Activated T-helper 2 cell treated with anti-CD3 and anti-CD28 coated beads, Interferon-gamma antibody, Interleukin-2, Interleukin-4, amounts not matched to agents 10 μg/mL and 5 μg/mL and 100 μg/mL, durations not matched to agents 14 hours and 24 hours and 36 hours (primary cell): ENCODE measurements around the gene CYFIP2. TPM values are rescaled to one million over a fixed set of nuclear protein-coding genes. Genes with fewer than 3 reads are reported as not detected.
A peak's percentile ranks its signal among the peaks of the same experiment; 100 is the strongest.

Experiments used
- DNase-seq: peaks from one replicate; pipeline ENCODE4 v3.0.0; 2021; ENCODE audit warnings: low spot score
- H3K27ac Mint-ChIP-seq: one replicate; pipeline ENCODE4 v1.8.0; 2021; ENCODE audit warnings: mixed read lengths
- H3K27me3 Mint-ChIP-seq: one replicate; pipeline ENCODE4 v1.8.0; 2021; ENCODE audit warnings: low read depth, mixed read lengths
- H3K36me3 Mint-ChIP-seq: one replicate; pipeline ENCODE4 v1.8.0; 2021; ENCODE audit warnings: low read depth, mixed read lengths
- H3K4me1 Mint-ChIP-seq: one replicate; pipeline ENCODE4 v1.8.0; 2021; ENCODE audit warnings: low read depth, mixed read lengths
- H3K4me3 Mint-ChIP-seq: one replicate; pipeline ENCODE4 v1.8.0; 2021; ENCODE audit warnings: low read depth, mild to moderate bottlenecking, moderate library complexity, mixed read lengths
- H3K9me3 Mint-ChIP-seq: one replicate; pipeline ENCODE4 v1.8.0; 2021; ENCODE audit warnings: mixed read lengths
- intact Hi-C: fragments of 100-400 bp; cut with micrococcal nuclease; formaldehyde crosslinking; loops from one replicate; pipeline ENCODE4 v1.15.1; 2023
- total RNA-seq: library from RNA; stranded (reverse); gene quantifications from 2 replicates; pipeline ENCODE4 v1.2.3, GENCODE V29; 2022

The CYFIP2 gene
- total RNA-seq, 1 donor from 2014 or later, result 171 TPM

- Mint-ChIP-seq H3K27me3 (no peaks in the 10 kb centered on the region), H3K27ac (peak overlapping the region; percentile 48), H3K9me3 (peaks cover 15% of the 10 kb centered on the region), H3K4me1 (peaks cover 74% of the 10 kb centered on the region), H3K4me3 (no peak overlapping the region), H3K36me3 (peaks cover 68% of the 10 kb centered on the region)
- intact Hi-C loops, result no loop called here
- no peak for DNase-seq
Measured at GRCh38 chr5:157283434-157283833, 17.5 kb downstream of the CYFIP2 start.

GRCh38 chr5:157284458-157285212 lies 18.7 kb downstream of the CYFIP2 start:
- H3K9me3 Mint-ChIP-seq, result peaks cover 15% of the 10 kb centered on the region
- H3K4me1 Mint-ChIP-seq, result peaks cover 78% of the 10 kb centered on the region
- DNase-seq, result no peak
- peaks cover 73% of the 10 kb centered on the region for H3K36me3 Mint-ChIP-seq
- no peaks in the 10 kb centered on the region for H3K27me3 Mint-ChIP-seq
- no peak overlapping the region for H3K4me3 Mint-ChIP-seq
- no peak overlapping the region for H3K27ac Mint-ChIP-seq
- intact Hi-C loops, result no loop called here

- peaks cover 80% of the 10 kb centered on the region for H3K4me1 Mint-ChIP-seq
- peaks cover 15% of the 10 kb centered on the region for H3K9me3 Mint-ChIP-seq
- intact Hi-C loops, result no loop called here
- H3K27ac Mint-ChIP-seq, result peak overlapping the region; percentile 19
- H3K27me3 Mint-ChIP-seq, result no peaks in the 10 kb centered on the region
- H3K4me3 Mint-ChIP-seq, result no peak overlapping the region
- peaks cover 74% of the 10 kb centered on the region for H3K36me3 Mint-ChIP-seq
- no peak for DNase-seq
Measured at GRCh38 chr5:157285310-157286035, 19.6 kb downstream of the CYFIP2 start.

- Mint-ChIP-seq H3K27ac (no peak overlapping the region), H3K4me3 (no peak overlapping the region), H3K4me1 (peaks cover 81% of the 10 kb centered on the region), H3K27me3 (no peaks in the 10 kb centered on the region), H3K9me3 (peaks cover 5% of the 10 kb centered on the region), H3K36me3 (peaks cover 74% of the 10 kb centered on the region)
- intact Hi-C loops, result no loop called here
- DNase-seq, result no peak
Measured at GRCh38 chr5:157286761-157287211, 20.9 kb downstream of the CYFIP2 start.

- no peaks in the 10 kb centered on the region for H3K27me3 Mint-ChIP-seq
- no peak for DNase-seq
- peaks cover 65% of the 10 kb centered on the region for H3K4me1 Mint-ChIP-seq
- H3K27ac Mint-ChIP-seq, result peak overlapping the region; percentile 69
- no peaks in the 10 kb centered on the region for H3K9me3 Mint-ChIP-seq
- H3K4me3 Mint-ChIP-seq, result peak overlapping the region; percentile 5
- H3K36me3 Mint-ChIP-seq, result peaks cover 78% of the 10 kb centered on the region
- intact Hi-C loops, result no loop called here
Measured at GRCh38 chr5:157288405-157289163, 22.7 kb downstream of the CYFIP2 start.

GRCh38 chr5:157289164-157289819 lies 23.4 kb downstream of the CYFIP2 start:
- Mint-ChIP-seq H3K27ac (peak overlapping the region; percentile 69), H3K27me3 (no peaks in the 10 kb centered on the region), H3K4me3 (no peak overlapping the region), H3K4me1 (peaks cover 61% of the 10 kb centered on the region), H3K9me3 (no peaks in the 10 kb centered on the region), H3K36me3 (peaks cover 80% of the 10 kb centered on the region)
- intact Hi-C loops, result no loop called here
- no peak for DNase-seq

- DNase-seq, result no peak
- Mint-ChIP-seq H3K27me3 (no peaks in the 10 kb centered on the region), H3K9me3 (no peaks in the 10 kb centered on the region), H3K36me3 (peaks cover 81% of the 10 kb centered on the region), H3K4me3 (no peak overlapping the region), H3K4me1 (peaks cover 53% of the 10 kb centered on the region), H3K27ac (peak overlapping the region; percentile 83)
- intact Hi-C loops, result loop anchor here (5.0 kb wide), 1 partner anchor 33 kb away; no protein-coding TSS in a partner anchor
Measured at GRCh38 chr5:157290156-157290980, 24.4 kb downstream of the CYFIP2 start.

- peaks cover 84% of the 10 kb centered on the region for H3K36me3 Mint-ChIP-seq
- intact Hi-C loops, result loop anchor here (5.0 kb wide), 1 partner anchor 34 kb away; no protein-coding TSS in a partner anchor
Measured at GRCh38 chr5:157290981-157291711, 25.2 kb downstream of the CYFIP2 start.

GRCh38 chr5:157292599-157292998 lies 26.7 kb downstream of the CYFIP2 start:
- Mint-ChIP-seq H3K36me3 (peaks cover 89% of the 10 kb centered on the region), H3K27ac (no peak overlapping the region), H3K27me3 (no peaks in the 10 kb centered on the region), H3K4me3 (no peak overlapping the region), H3K4me1 (peaks cover 51% of the 10 kb centered on the region), H3K9me3 (no peaks in the 10 kb centered on the region)
- no peak for DNase-seq
- intact Hi-C loops, result loop anchor here (5.0 kb wide), 1 partner anchor 35 kb away; no protein-coding TSS in a partner anchor

More at GRCh38 chr5:157290981-157291711, 25.2 kb downstream of the CYFIP2 start:
- Mint-ChIP-seq H3K9me3 (no peaks in the 10 kb centered on the region), H3K4me1 (peaks cover 58% of the 10 kb centered on the region), H3K27me3 (no peaks in the 10 kb centered on the region), H3K27ac (peak overlapping the region; percentile 83), H3K4me3 (no peak overlapping the region)
- no peak for DNase-seq

- H3K4me1 Mint-ChIP-seq, result peaks cover 32% of the 10 kb centered on the region
- H3K27ac Mint-ChIP-seq, result peak overlapping the region; percentile 36
- H3K9me3 Mint-ChIP-seq, result no peaks in the 10 kb centered on the region
- peaks cover 86% of the 10 kb centered on the region for H3K36me3 Mint-ChIP-seq
- DNase-seq, result no peak
- no peaks in the 10 kb centered on the region for H3K27me3 Mint-ChIP-seq
- H3K4me3 Mint-ChIP-seq, result no peak overlapping the region
- intact Hi-C loops, result loop anchor here (5.0 kb wide), 1 partner anchor 37 kb away; no protein-coding TSS in a partner anchor
Measured at GRCh38 chr5:157294407-157295091, 28.6 kb downstream of the CYFIP2 start.

GRCh38 chr5:157295247-157295646 lies 29.3 kb downstream of the CYFIP2 start:
- H3K36me3 Mint-ChIP-seq, result peaks cover 83% of the 10 kb centered on the region
- H3K9me3 Mint-ChIP-seq, result no peaks in the 10 kb centered on the region
- peak overlapping the region; percentile 4 for H3K27ac Mint-ChIP-seq
- peaks cover 26% of the 10 kb centered on the region for H3K4me1 Mint-ChIP-seq
- H3K4me3 Mint-ChIP-seq, result no peak overlapping the region
- intact Hi-C loops, result no loop called here
- H3K27me3 Mint-ChIP-seq, result no peaks in the 10 kb centered on the region
- DNase-seq, result no peak
